Stimulated activated CD4-positive, alpha-beta T cell treated with anti-CD3 and anti-CD28 coated beads, Interleukin-4, amount 100 ng/mL, for 24 hours (primary cell): ENCODE results near the gene STING1.

Experiments
- DNase-seq: peaks from one replicate; pipeline ENCODE4 v3.0.0-alpha.2; 2020

STING1 gene

DNA sequence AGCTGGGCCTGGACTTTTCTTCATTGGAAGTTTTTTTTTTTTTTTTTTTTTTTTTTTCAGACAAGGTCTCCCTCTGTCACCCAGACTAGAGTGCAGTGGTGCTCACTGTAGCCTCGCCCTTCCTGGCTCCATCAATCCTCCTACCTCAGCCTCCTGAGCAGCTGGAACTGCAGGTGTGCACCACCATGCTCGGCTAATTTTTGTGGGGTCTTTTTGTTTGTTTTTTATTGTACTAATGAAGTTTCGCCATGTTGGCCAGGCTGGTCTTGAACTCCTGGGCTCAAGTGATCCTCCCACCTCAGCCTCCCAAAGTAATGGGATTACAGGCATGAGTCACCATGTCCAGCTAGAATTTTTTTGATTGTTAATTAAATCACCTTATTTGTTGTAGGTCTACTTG, 46.9 kb downstream of the STING1 start:
- no peak for DNase-seq

DNA sequence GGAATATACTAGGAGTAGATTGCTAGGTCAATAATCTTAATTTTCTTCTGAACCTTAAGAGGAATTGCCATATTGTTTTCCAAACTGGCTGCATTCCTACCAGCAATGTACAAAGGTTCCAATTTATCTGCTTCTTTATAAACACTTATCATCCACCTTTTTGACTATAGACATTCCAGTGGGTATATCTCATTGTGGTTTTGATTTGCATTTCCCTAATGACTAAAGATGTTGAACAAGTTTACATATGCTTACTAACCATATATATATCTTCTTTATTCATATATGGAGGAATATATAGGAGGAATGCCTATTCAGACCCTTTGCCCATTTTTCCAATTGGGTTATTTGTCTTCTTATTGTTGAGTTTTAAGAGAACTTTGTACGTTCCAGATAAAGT, 50.9 kb downstream of the STING1 start:
- no peak for DNase-seq

DNA sequence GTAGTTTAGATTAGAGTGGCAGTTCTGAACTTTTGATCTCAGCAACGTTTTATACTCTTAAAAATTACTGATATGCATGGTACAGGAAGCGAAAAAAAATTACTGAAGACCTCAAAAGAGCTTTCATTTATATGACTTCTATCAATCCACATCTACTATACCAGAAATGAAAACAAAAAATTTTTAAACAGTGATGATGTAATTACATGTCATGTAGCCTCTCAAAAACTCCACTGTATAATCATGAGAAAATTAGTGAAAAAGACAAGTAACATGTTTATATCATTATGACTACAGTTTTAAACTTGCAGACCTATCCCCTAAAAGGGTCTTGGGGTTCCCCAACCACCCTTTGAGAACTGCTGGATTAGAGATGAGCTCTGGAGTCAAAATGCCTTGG, 52.5 kb downstream of the STING1 start:
- DNase-seq = no peak

DNA sequence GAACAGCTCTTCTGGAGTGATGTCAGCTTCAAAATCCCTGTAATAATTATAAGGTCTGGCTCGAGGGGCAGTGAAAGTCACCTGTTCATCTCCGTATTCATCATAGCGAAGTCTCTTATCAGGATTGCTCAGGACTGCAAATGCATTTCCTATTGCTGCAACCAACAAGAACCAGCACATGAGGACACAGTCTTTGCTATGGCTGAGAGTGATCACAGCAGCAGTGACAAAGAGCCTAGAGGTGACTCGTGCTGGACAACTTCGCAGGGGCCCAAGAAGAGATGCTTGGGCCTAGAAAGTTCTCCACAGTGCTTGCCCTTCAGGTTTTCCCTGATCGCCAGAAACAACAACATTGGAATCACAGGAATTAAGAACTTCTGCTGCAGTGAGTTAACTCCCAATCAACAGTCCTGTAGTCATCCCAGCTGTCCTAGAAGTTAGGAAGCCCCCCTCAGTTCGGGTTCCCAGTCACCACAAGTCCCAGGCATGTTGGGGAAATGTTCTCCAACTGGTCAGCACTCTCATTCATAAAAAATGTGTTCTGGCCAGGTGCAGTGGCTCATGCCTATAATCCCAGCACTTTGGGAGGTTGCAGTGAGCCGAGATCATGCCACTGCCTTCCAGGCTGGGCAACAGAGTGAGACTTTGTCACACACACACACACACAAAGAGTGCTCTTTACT, 56.2 kb downstream of the STING1 start:
- DNase-seq = no peak
